Activated CD4-positive, alpha-beta T cell treated with anti-CD3 and anti-CD28 coated beads, Interleukin-2, amount 50 U/mL, for 1 hour (primary cell): ENCODE results near the gene ANKS1B.
"Not testable (repeated sequence)": the region's sequence is repeated elsewhere in the genome, so short reads cannot be mapped to it uniquely, and the experiment has no call there.

ENCODE experiments used
- DNase-seq: peaks from one replicate; pipeline ENCODE4 v3.0.0-alpha.2; 2020

Gene ANKS1B

GRCh38 chr12:99250091-99250490, 734.6 kb downstream of the ANKS1B start:
- no peak for DNase-seq

- DNase-seq, result no peak
Observed at GRCh38 chr12:99249543-99249942, 735.2 kb downstream of the ANKS1B start.

GRCh38 chr12:99237907-99238538, 746.7 kb downstream of the ANKS1B start:
- DNase-seq, result not testable (repeated sequence)

- DNase-seq, result no peak
Observed at GRCh38 chr12:99235381-99235780, 749.4 kb downstream of the ANKS1B start.

GRCh38 chr12:99234702-99235101, 750.0 kb downstream of the ANKS1B start:
- no peak for DNase-seq

GRCh38 chr12:99232324-99232723, 752.4 kb downstream of the ANKS1B start:
- DNase-seq, result no peak

GRCh38 chr12:99231031-99231430, 753.7 kb downstream of the ANKS1B start:
- no peak for DNase-seq

- no peak for DNase-seq
Observed at GRCh38 chr12:99224237-99224636, 760.5 kb downstream of the ANKS1B start.

GRCh38 chr12:99223579-99223978, 761.2 kb downstream of the ANKS1B start:
- no peak for DNase-seq

GRCh38 chr12:99213047-99213446, 771.7 kb downstream of the ANKS1B start:
- no peak for DNase-seq

- no peak for DNase-seq
Observed at GRCh38 chr12:99212275-99212674, 772.5 kb downstream of the ANKS1B start.

GRCh38 chr12:99205111-99205510, 779.6 kb downstream of the ANKS1B start:
- DNase-seq, result no peak

- no peak for DNase-seq
Observed at GRCh38 chr12:99201906-99202645, 782.7 kb downstream of the ANKS1B start.

- DNase-seq, result no peak
Observed at GRCh38 chr12:99200711-99201384, 783.9 kb downstream of the ANKS1B start.

- no peak for DNase-seq
Observed at GRCh38 chr12:99195474-99195873, 789.3 kb downstream of the ANKS1B start.

GRCh38 chr12:99192489-99192888, 792.2 kb downstream of the ANKS1B start:
- no peak for DNase-seq

GRCh38 chr12:99176871-99177270, 807.9 kb downstream of the ANKS1B start:
- DNase-seq, result no peak

- DNase-seq, result no peak
Observed at GRCh38 chr12:99170461-99170860, 814.3 kb downstream of the ANKS1B start.

- no peak for DNase-seq
Observed at GRCh38 chr12:99170037-99170436, 814.7 kb downstream of the ANKS1B start.

GRCh38 chr12:99157946-99158345, 826.8 kb downstream of the ANKS1B start:
- no peak for DNase-seq

GRCh38 chr12:99154983-99155336, 829.8 kb downstream of the ANKS1B start:
- no peak for DNase-seq

GRCh38 chr12:99154216-99154982, 830.3 kb downstream of the ANKS1B start:
- no peak for DNase-seq

GRCh38 chr12:99153293-99153692, 831.4 kb downstream of the ANKS1B start:
- DNase-seq, result no peak
